Measurements from ENCODE around the gene KRTAP12-3. TPM values are rescaled to one million over a fixed set of nuclear protein-coding genes. Genes with fewer than 3 reads are reported as not detected.

The KRTAP12-3 gene
- total RNA-seq, 1 experiment from 2014 or later = not detected

DNA sequence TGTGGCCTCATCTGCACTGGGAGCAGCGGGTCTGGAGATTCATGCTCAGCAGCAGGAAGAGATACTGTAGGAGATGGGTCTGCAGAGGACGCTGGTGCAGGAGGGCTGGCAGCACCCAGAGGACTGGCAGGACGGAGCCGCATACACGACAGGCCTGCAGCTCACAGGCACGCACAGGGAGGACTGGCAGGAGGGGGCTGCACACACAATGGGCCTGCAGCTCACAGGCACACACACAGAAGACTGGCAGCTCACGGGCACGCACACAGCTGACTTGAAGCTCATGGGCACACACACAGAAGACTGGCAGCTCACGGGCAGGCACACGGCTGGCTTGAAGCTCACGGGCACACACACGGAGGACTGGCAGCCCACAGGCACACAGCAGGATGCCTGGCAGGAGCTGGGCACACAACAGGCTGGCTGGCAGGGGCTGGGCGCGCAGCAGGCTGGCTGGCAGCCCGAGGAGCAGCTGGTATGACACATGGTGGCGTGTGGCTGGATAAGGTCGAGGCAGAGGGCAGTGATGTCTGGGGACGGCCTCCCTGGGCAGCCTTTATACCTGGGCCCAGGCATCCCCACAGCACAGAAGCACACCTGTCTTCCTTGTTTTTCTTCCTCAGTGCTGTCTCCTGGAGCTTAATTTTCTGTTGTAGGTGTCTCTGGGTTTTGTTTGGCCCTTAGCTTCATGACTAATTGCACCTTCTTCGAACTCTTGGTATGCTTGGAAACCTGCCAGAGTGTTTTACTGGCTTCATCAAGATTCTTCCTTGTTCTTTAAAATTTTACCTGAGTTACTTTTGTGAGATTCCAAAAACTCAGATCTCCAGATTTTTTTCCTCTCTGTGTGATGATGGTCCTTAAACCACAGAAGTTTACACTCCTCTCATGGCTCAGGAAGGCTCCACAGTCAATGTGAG lies 8.9 kb downstream of the KRTAP12-3 start, which contains the start of gene KRTAP12-2:
TSS of gene KRTAP12-2 (minus strand) at position 527 of the 920 bp plus-strand sequence. CDS start at position 486, 41 bp downstream.
- no peaks in the 10 kb centered on the region for H3K4me1 ChIP-seq (ENCODE audit: insufficient read depth, low read length, poor library complexity, severe bottlenecking)
- DNase-seq (ENCODE audit: low spot score) = no peak
- H3K36me3 ChIP-seq (ENCODE audit: insufficient read depth, low read length, poor library complexity, severe bottlenecking) = no peaks in the 10 kb centered on the region
- intact Hi-C loops (cut with micrococcal nuclease; ENCODE audit: unreplicated experiment) = no loop called here
- BruUV-seq (replicated peaks) = no TSS peak
- CTCF ChIA-PET = no interaction called here
- TF ChIP-seq, protein P1, sequence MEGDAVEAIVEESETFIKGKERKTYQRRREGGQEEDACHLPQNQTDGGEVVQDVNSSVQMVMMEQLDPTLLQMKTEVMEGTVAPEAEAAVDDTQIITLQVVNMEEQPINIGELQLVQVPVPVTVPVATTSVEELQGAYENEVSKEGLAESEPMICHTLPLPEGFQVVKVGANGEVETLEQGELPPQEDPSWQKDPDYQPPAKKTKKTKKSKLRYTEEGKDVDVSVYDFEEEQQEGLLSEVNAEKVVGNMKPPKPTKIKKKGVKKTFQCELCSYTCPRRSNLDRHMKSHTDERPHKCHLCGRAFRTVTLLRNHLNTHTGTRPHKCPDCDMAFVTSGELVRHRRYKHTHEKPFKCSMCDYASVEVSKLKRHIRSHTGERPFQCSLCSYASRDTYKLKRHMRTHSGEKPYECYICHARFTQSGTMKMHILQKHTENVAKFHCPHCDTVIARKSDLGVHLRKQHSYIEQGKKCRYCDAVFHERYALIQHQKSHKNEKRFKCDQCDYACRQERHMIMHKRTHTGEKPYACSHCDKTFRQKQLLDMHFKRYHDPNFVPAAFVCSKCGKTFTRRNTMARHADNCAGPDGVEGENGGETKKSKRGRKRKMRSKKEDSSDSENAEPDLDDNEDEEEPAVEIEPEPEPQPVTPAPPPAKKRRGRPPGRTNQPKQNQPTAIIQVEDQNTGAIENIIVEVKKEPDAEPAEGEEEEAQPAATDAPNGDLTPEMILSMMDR (conservative IDR thresholded peaks at IDR 0.05; ENCODE audit: low read depth, low read length) = no peak
- TF ChIP-seq EZH2 (IDR thresholded peaks at IDR 0.05; ENCODE audit: borderline replicate concordance, low read depth, low read length, poor library complexity, severe bottlenecking) = no peak
- H3K4me3 ChIP-seq (ENCODE audit: low read depth, low read length, poor library complexity, severe bottlenecking) = no peak within 1 kb of the TSS
- no peaks in the 10 kb centered on the region for H3K27me3 ChIP-seq (replicated peaks; ENCODE audit: insufficient read depth, low read depth, low read length, poor library complexity)
- POLR2A ChIA-PET (ENCODE audit: low non-redundant PET) = no interaction called here
- H3K9me3 ChIP-seq (ENCODE audit: low read depth, low read length, poor library complexity, severe bottlenecking) = peaks cover 16% of the 10 kb centered on the region
- H3K27ac ChIP-seq (ENCODE audit: low read depth, low read length, poor library complexity, severe bottlenecking) = no peak within 1 kb of the TSS

DNA sequence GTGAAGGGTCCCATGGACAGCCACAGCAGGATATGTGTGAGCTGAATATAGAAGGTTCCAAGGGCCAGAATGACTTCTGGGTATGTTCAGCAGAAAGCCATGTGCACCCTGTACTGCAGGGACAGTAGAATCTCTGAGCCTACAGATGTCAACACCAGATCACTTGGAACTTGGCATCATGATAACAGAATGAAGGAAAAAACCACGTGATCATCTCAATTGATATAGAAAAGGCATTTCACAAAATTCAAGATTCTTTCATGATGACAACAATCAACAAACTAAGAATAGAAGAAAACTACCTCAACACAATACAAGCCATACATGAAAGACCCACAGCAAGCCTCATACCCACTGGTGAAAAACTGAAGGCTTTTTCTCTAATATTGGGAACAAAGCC lies 9.9 kb downstream of the KRTAP12-3 start:
- Histone ChIP-seq H3K4me1 (ENCODE audit: insufficient read depth, low read length, poor library complexity, severe bottlenecking) (no peaks in the 10 kb centered on the region), H3K4me3 (ENCODE audit: low read depth, low read length, poor library complexity, severe bottlenecking) (no peak overlapping the region), H3K27me3 (replicated peaks; ENCODE audit: insufficient read depth, low read depth, low read length, poor library complexity) (no peaks in the 10 kb centered on the region), H3K9me3 (ENCODE audit: low read depth, low read length, poor library complexity, severe bottlenecking) (peaks cover 18% of the 10 kb centered on the region), H3K36me3 (ENCODE audit: insufficient read depth, low read length, poor library complexity, severe bottlenecking) (no peaks in the 10 kb centered on the region), H3K27ac (ENCODE audit: low read depth, low read length, poor library complexity, severe bottlenecking) (no peak overlapping the region)
- DNase-seq (ENCODE audit: low spot score) = no peak
- TF ChIP-seq, protein P1 (conservative IDR thresholded peaks at IDR 0.05; ENCODE audit: low read depth, low read length) = no peak
- no peak for TF ChIP-seq EZH2 (IDR thresholded peaks at IDR 0.05; ENCODE audit: borderline replicate concordance, low read depth, low read length, poor library complexity, severe bottlenecking)
- ChIA-PET CTCF (no interaction called here), POLR2A (ENCODE audit: low non-redundant PET) (no interaction called here)
- no TSS peak for BruUV-seq (replicated peaks)
- intact Hi-C loops (cut with micrococcal nuclease; ENCODE audit: unreplicated experiment) = no loop called here

DNA sequence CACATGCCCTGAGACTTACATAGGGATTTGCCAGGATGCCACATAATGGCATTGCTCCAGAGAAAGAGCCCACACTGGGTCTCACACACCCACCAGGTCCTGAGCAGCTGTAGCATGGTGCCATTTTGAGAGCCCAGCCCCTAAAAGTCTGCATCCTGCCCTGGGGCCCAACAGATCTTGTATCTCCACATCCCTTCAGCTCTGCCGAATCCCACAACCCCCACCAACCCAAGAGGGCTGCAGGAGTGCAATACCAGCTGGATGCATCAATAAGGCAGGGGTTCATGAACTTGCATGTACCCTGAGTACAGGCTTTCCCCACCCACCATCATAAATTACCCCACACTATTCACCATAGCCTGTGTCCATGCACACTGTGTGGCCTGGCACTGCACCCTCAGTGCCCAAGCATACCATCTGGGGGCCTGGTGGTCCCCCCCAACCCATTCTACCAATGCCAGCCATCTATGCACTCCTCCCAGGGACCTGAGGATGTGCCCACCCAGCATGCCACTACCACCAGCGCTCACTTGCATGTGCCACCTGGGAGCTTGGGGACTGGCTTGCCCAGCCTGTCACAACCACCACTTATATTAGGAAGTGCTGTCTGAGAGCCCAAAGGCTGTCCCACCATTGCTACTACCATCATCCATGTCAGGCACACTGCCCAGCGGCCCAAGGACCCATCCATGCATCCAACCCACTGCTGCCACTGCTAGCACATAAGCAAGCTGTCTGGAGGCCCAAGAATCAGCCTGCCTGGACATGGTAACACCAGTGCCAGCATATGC lies 13.1 kb downstream of the KRTAP12-3 start:
- BruUV-seq (replicated peaks) = no TSS peak
- intact Hi-C loops (cut with micrococcal nuclease; ENCODE audit: unreplicated experiment) = no loop called here
- H3K4me1 ChIP-seq (ENCODE audit: insufficient read depth, low read length, poor library complexity, severe bottlenecking) = no peaks in the 10 kb centered on the region
- H3K27ac ChIP-seq (ENCODE audit: low read depth, low read length, poor library complexity, severe bottlenecking) = no peak overlapping the region
- no peak for DNase-seq (ENCODE audit: low spot score)
- H3K9me3 ChIP-seq (ENCODE audit: low read depth, low read length, poor library complexity, severe bottlenecking) = peaks cover 28% of the 10 kb centered on the region
- ChIA-PET CTCF (no interaction called here), POLR2A (ENCODE audit: low non-redundant PET) (no interaction called here)
- H3K27me3 ChIP-seq (replicated peaks; ENCODE audit: insufficient read depth, low read depth, low read length, poor library complexity) = no peaks in the 10 kb centered on the region
- H3K36me3 ChIP-seq (ENCODE audit: insufficient read depth, low read length, poor library complexity, severe bottlenecking) = no peaks in the 10 kb centered on the region
- H3K4me3 ChIP-seq (ENCODE audit: low read depth, low read length, poor library complexity, severe bottlenecking) = no peak overlapping the region
- TF ChIP-seq, protein P1 (conservative IDR thresholded peaks at IDR 0.05; ENCODE audit: low read depth, low read length) = no peak
- no peak for TF ChIP-seq EZH2 (IDR thresholded peaks at IDR 0.05; ENCODE audit: borderline replicate concordance, low read depth, low read length, poor library complexity, severe bottlenecking)

Data from A673 (cell line).